Posterior vena cava (tissue), 2 donors: ENCODE data around the gene NLGN1. TPM values are rescaled to one million over a fixed set of nuclear protein-coding genes. Genes with fewer than 3 reads are reported as not detected.
"Not testable (repeated sequence)": the region's sequence is repeated elsewhere in the genome, so short reads cannot be mapped to it uniquely, and the experiment has no call there.

ENCODE experiments used
- DNase-seq: peaks from one replicate; pipeline ENCODE4 v3.0.0-alpha.2; 2020; ENCODE audit warnings: low spot score
- intact Hi-C, 2 donors: fragments of 100-400 bp; cut with DNase I; formaldehyde crosslinking; loops; one replicate each; pipeline versions ENCODE4 v1.14.1 to v1.14.2; 2022 to 2023
- long read RNA-seq, 2 donors: library from polyadenylated mRNA; unstranded; transcript quantifications; one replicate each; pipeline ENCODE4 v2.0.0, GENCODE V29; 2020 to 2021
- total RNA-seq, 2 donors: library from RNA; stranded (reverse); fragmentation: NEBNext Ultra II Directional; extraction: Animal tissue kit (Norgen Biotek cat#: 25700); gene quantifications; one replicate each; pipeline ENCODE4 v1.2.1, GENCODE V29; 2021
- donor health status: DM: yes; HTN: yes; CAD: no.
- donor health status: DM: yes; HTN: yes; CAD: no.

NLGN1 gene
- 10 to 100 TPM; 11.5 to 14.5 TPM for total RNA-seq
- long read RNA-seq, donor 1, partial matches to known transcripts: 0 of 19 reads
- long read RNA-seq, donor 1, other reads (novel, unspliced or antisense): 19 of 19 reads
- long read RNA-seq, donor 2, partial matches to known transcripts: 0 of 4 reads
- long read RNA-seq, donor 2, other reads (novel, unspliced or antisense): 4 of 4 reads

- peak; percentile 94 for DNase-seq
- intact Hi-C loops: no loop called here
Observed at GRCh38 chr3:173397161-173398110, at the start of gene NLGN1. NLGN1 (plus strand) TSS chr3:173397744.

DNA sequence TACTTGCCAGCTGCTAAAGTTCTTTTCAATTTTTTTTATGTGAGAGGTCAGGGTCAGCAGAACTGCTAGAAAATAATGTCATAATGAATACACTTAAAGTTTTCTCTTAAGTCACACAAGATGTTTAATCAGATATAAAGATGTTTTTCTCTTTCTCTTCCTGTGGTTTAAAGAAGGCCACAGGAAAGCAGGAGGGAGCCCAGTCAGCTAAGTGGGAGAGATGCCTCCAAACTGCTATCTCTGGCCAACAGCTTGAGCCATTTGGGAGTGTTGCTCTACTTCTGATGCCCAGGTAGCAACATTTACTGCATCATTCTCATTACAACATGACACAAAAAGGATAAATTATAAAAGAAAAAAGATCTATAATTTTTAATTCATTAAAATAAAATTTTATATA lies 45.7 kb upstream of the NLGN1 start:
- intact Hi-C loops: no loop called here
- DNase-seq: no peak

DNA sequence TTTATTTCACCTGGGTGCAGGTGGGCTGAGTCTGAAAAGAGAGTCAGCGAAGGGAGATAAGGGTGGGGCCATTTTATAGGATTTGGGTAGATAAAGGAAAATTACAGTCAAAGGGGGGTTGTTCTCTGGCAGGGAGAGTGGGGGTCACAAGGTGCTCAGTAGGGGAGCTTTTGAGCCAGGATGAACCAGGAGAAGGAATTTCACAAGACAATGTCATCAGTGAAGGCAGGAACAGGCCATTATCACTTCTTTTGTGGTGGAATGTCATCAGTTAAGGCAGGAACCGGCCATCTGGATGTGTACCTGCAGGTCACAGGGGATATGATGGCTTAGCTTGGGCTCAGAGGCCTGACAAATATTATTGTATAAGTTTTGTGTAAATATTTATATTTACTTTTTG lies 44.4 kb upstream of the NLGN1 start:
- DNase-seq, intact Hi-C loops: not testable (repeated sequence)

DNA sequence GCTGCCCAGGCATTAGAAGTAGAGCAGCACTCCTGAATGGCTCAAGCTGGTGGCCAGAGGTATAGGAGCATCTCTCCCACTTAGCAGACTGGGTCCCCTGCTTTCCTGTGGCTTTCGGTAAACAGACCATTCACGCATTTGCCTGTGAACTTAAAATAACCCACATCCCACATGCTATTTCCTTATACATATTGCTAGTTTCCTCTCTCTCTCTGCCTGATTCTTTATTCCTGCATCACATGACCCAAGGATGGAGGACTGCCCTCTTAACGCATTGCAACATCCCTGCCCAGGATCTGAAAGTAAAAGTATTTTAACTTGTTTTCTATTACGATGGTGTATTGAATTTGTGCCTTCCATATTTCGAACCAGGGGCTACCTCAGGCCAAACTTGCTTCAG lies 43.4 kb upstream of the NLGN1 start:
- intact Hi-C loops: no loop called here
- DNase-seq: no peak

GRCh38 chr3:173371848-173372487 lies 25.6 kb upstream of the NLGN1 start:
- intact Hi-C loops: loop anchor here in 1 of 2 donors (10.0 kb wide), 1 partner anchor 183 kb away; no protein-coding TSS in a partner anchor
- DNase-seq: no peak

GRCh38 chr3:173380681-173381080 lies 16.9 kb upstream of the NLGN1 start:
- intact Hi-C loops: no loop called here
- no peak for DNase-seq

DNA sequence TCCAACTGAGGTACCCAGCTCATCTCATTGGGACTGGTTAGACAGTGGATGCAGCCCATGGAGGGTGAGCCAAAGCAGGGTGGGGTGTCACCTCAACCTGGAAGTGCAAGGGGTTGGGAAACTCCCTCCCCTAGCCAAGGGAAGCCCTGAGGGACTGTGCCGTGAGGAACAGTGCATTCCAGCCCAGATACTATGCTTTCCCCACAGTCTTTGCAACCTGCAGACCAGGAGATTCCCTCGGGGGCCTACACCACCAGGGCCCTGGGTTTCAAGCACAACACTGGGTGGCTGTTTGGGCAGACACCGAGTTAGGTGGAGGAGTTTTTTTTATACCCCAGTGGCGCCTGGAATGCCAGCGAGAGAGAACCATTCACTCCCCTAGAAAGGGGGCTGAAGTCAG lies 15.6 kb upstream of the NLGN1 start:
- intact Hi-C loops, DNase-seq: not testable (repeated sequence)

DNA sequence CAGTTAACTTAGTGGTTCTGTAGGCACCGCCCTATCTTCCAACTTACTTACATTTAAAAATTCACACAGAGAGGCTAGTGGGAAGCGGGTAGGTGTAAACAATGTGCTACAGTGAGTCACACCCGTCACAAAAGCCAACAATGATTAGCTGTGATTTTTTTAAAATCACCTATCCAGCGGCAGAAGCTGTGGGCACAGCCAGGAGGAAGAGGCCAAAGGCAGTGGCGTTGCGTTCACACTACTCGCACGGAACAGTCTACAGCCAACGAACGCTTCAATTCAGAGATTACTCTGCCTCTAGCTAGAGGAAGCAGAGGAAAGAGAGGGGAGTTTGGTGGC lies 2.5 kb upstream of the NLGN1 start:
- no peak for DNase-seq
- intact Hi-C loops: no loop called here

GRCh38 chr3:173395412-173396181 lies 1.9 kb upstream of the NLGN1 start:
- intact Hi-C loops: no loop called here
- peak; percentile 96 for DNase-seq

DNA sequence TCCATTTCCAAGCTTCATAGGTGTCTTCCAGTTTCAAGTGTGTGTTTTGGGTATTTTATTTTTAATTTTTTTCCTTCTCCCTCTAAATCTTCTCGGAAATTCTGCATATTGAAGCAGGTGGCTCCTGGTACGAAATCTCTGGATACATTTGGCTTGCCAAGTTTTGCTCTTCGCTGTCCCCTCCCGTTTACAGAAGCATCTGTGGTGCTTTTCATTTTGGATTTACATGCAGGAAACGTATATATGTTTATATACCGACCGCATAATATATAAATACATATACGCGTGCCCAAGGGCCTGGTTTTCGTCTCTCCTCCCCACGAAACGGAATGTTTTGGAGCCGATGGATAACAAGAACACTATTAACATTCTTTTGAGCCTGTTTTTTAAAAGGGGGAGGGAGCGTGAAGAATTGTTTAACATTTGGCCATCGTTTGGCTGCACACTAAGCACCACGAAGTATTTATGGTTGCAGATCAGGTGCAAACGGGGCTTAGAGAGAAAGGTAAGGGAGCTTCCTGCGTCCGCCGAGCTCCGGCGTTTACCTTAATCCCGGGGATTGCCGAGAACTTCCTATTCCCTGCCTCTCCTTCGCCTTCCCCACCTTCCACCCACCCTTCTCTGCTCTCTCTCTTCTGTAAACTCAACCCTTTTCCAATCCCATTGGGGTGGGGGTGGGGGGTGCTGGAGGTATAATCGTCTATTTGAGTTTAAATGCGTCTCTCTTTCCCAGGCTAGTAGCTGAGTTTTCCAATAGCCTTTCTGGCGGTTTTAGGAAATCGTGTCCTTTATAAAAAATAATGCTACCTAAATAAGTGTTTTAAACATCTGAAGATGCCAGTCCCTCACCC lies 1.1 kb upstream of the NLGN1 start:
- no peak for DNase-seq
- intact Hi-C loops: no loop called here

DNA sequence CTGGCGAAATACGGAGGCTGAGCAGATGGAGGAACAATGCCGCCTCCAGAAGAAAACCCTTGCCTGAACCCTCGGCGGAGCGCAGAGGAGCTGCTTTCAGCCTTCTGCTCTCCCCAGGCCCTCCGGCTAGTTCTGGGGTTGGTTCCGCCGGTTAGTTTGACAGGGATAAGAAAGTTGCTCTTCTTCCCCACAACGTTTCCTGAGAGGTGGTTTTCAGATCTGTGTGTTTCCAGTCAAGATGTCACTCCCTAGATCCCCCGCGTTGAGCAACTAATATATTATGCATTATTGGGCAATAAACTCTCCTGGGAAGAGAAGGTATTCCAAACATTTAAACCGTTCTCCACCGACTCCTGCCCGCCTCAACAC lies 551 bp downstream of the NLGN1 start:
- no peak for DNase-seq
- intact Hi-C loops: no loop called here

- intact Hi-C loops: no loop called here
- DNase-seq: no peak
Observed at GRCh38 chr3:173399044-173399443, 1.5 kb downstream of the NLGN1 start.

- intact Hi-C loops: no loop called here
- no peak for DNase-seq
Observed at GRCh38 chr3:173401369-173401768, 3.8 kb downstream of the NLGN1 start.

- intact Hi-C loops: no loop called here
- no peak for DNase-seq
Observed at GRCh38 chr3:173402656-173403055, 5.1 kb downstream of the NLGN1 start.

DNA sequence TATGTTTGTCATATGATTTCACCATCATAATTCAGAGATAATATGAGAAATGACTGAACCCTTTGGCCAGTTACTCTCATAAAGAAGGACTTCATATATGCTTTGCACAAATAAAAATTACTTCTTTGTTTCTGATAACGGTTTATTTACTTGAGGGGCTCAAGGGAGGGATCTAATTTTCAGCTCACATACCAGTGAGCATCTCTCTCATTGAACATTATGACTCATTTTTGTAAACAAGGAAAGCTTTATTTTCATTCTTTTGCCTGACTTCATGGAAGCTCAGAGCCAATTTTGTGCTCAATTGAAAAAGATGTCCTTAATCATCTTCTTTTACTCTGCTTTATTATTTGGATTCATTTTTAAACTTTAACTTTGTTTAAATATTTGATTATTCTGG lies 5.8 kb downstream of the NLGN1 start:
- intact Hi-C loops: no loop called here
- DNase-seq: no peak

GRCh38 chr3:173404156-173404555 lies 6.6 kb downstream of the NLGN1 start:
- DNase-seq: no peak
- intact Hi-C loops: no loop called here

DNA sequence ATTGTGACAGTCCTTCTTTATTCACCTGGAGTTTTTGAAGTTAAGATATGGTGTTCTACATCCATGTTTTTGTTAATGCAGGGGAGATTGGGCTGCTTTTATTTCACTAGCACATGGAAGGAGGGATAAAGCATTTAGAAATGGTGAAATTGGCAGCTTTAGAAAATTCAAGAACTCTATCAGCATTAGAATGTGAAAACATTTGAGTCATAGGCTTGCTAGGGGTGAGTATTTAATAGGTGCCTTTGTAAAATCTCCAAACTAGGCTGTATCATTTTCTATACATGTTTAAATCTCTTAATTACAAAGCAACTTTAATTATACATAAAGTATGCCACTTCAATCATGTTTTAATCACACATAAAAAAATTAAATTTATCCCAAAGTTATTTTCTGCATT lies 12.9 kb downstream of the NLGN1 start:
- no peak for DNase-seq
- intact Hi-C loops: loop anchor here in 1 of 2 donors (10.0 kb wide), 1 partner anchor 144 kb away; no protein-coding TSS in a partner anchor

DNA sequence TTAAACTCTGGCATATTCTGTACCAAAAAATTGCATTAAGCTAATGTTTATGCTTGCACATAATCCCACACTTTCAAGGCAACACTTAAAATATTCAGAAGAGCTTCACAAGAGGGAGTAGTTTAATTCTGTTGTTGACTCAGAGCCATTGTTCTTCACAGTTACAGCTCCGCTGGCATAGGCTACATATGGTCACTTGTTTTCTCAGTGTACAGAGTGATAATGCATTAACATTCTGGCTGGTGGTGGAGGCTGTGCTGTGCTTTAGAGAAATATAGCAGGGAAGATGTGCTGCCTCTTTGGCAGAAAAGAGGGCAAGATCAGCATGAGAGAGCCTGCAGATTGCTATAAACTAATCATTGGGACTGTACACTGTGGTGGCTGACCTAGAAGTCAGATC lies 13.3 kb downstream of the NLGN1 start:
- DNase-seq: no peak
- intact Hi-C loops: loop anchor here in 1 of 2 donors (10.0 kb wide), 1 partner anchor 144 kb away; no protein-coding TSS in a partner anchor
